ENCODE measurements around the gene FTO.
A peak's percentile ranks its signal among the peaks of the same experiment; 100 is the strongest.
"Not testable (repeated sequence)": the region's sequence is repeated elsewhere in the genome, so short reads cannot be mapped to it uniquely, and the experiment has no call there.

The FTO gene

DNA sequence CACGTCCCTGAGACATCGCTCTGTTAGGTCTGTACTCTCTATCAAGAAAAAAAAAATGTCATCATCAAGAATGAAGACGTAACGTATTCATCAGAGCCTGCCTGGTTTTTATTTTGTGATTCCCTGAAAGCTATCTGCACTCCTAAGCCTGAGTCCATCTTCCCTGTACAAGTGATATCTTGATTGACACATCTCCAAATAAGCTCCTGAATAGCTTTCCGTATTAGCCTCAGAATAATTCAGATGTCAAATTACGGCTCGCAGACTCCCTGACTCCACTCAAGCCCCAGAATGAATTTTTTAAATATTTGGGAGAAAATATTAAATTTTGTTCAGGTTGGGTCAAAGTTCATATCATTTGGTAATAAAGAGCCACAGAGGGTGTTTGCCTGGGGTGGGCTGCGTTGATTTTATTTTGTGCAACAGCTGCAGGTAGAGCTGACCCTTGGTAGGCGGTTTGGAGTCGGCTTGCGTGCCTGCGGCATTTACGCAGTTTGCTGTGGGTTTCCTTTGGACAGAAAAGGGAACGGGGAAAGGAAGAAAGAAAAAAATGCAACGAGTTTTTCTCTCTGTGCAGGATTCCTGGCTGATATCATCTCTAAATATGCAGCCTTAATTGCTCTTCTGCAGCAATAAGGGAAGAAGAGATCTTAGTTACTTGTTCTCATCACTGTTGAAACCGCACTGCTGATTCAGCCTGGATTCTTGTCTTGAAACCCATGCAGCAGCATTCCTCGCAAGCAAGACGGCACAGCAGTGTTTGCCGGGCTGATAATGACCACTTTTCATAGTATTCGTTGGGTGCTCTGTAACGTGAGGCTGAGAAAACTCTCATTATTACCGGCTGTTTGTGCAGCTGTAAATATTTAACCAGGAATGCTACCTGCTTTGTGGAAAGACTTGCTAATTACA is 467.9 kb downstream of the FTO start:
- DNase-seq, result no peak

DNA sequence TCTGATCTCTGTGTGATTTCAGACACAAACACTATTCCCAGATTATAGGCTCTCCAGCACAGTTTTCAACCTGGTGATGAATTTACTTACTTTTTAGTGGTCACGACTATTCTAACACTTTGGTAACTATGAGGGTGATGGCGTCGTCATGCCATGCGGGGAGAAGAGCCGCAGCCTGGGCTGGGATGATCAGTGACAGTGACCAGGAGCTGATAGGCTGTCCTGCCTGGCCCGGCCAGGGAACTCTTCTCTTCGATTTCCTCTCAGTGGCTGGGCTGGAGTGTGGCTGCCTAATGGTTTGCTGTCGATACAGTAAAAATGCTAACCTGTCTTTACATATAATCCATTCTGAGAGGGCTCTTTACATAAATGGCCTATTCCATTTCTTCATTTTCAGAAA is 469.5 kb downstream of the FTO start:
- DNase-seq, result no peak

DNA sequence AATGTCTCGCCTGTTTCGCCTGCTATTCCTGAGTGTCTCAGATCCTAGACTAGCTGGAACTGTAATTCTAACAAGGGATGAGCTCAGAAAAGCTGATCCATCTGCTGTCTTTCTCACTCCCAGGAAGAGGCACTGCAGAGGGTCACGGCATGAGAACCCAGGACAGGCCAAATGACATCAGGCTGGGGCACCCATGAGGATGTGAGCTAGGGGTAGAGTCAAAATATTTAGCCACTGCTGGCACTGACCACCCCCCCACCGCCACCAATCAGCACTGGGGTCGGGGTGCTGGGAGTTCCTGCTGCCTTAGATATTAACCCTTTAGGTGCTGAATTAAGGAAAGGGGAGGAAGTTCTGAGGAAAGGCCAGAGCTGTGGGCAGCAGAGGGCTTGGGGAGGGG is 470.2 kb downstream of the FTO start:
- DNase-seq, result no peak

DNA sequence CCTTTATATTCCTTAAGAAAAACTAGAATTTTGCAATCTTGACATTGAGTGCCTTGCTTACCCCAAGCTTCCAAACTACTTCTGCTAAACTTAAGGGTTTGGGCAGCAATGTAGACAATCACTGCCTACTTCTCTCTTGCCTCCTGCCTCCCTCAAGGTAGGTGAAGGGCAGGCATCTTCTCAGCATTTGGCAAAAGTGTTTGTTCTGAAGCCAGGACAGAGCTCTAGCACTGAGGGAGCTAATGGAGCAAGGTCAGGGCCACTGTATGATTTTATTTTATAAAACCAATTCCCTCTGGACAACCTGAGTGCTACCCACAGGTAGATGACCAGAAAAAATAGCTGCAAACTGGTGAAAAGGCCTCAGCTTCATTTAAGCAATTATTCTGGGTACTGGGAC is 470.8 kb downstream of the FTO start:
- DNase-seq, result no peak

DNA sequence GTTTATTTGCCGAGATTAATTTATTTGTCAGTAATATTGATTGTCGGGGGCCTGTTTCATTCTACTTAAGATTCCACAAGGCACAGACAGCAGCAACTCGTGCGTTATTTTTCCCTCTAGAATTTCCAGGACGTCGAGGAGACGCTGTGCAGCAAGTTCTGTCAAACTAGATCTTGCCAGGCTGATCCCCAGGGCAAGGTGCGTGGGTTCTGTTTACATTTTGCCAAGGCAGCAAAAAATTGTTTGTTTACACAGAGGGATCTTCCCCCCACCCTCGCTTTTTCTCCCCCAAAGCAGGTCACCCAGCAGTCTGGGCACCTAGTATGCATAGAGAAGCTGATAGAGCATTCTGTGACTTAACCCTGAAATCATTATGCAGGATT is 471.2 kb downstream of the FTO start:
- DNase-seq, result no peak

DNA sequence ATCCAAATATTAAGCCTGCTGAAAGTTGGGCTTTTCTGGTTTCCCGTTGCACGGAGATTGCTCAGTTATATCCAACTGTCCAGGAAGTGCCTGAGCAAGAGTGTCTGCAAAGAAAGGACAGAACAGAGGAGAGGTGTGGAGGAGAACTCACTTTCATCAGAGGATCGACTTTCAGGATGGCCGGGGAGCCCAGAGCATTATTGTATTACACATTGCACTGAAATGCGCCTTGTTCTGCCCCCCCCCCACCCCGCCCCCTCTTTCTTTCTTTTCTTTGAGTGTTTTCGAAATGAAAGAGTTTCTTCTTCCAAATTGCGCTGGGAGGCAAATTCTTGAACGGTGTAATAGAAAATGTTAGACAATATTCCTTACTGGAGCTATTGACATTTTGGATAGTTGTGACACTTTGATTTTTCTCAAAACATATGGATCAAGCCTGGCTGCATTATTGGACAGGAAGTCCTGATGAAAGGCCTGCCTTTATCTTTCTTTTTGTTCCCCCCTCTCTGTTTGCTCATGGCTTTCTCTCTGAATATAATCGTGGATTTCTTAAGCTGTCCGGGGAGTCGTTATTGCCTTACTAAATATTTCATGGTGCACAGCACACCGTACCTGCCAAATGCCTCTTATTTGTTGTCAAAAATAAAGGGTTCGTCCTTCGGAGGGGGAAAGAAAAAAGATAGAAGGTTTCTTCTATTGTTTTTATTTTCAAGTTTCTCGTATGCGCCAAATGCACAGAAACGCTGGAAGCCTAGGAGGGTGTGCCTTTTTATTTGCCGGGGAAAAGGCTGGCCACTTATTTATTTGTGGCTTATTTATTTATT is 471.8 kb downstream of the FTO start:
- no peak for DNase-seq

DNA sequence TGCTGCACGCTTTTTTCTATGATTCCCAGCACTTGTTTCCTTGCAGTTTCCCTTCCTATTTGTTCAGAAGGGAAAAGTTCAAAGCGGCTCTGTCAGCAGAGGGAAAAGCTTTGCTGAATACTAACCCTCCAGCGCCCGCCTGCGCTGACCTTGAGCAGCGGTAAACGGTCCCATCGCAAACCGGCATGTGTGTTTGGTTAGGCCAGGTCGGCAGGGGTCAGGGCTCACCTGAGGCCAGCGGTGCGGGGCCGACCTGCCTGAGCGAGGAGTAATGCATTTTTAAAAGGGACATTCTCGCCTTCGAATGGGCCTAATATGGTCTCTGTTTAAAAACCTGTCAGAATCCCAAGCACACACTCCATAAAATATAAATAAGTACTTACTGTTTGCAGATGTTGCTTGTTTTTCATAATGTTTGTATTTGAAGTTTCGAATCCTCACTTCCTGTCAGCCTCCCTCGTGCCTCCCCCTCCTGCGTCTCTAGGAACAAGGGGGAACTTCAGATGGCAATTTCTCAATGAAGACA is 472.5 kb downstream of the FTO start:
- peak; percentile 28 for DNase-seq

DNA sequence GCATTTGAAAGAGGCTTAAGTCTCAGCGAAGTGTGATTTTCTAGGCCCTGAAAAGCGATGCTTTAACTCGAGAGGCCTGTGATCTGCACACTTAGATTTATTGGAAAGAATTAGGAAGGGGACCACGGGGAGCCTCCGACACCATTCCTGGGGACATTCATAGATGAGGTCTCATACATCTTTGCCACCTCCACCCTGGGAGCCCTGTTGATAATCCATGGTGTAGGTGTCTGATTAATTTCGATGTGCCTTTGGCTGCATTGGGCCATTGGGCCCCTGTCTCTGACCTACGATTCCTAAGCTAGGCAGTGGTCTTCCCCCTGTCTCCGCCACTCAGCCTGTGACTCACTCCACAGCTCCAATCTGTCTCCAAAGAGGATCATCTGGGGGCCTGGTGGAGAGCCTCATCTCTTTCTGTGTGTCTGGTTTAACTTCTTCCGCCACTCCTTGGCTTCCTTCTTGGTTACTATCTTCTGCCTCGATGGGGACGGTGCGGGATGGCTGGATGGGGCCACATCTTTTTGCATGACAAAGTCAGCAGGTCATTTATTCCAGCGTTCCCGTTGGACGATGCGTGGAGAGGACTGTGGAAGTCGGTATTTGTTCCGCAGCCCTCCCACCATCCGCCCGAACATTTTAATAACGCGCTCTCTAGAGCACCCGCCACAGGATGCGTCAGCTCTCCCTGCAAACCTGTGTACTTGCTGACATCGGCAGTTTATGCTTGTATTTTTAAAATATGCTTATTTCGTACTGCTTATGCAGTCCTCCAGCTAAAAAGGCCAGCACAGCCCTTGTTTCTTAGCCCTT is 473.3 kb downstream of the FTO start:
- DNase-seq, result no peak

DNA sequence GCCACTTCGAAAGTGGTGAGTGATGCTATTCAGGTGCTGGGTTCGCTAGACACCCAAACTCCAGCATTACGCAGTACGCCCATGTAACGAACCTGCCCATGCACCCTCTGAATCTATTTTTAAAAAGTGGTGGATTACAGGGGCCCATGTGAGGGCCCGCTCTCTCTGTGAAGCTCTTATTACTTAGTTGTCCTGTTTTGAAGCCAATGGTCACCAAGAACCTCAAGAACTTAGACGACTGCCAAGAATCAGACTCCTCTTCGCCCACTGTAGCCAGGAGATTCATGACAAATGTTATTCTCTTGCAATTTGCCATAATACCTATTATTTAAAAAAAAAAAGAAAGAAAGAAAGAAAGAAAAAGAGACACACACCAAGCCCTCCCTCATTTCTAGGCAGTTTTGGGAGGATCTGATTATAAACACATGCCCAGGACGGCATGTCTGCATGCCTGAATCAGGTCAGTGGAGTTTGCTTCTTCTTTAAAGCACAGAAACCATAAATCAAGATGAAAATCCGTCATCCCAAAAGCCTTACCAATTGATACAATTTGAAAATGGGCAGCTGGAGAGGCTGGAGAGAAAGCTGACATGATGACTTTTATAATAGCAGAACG is 474.0 kb downstream of the FTO start:
- DNase-seq, result no peak

DNA sequence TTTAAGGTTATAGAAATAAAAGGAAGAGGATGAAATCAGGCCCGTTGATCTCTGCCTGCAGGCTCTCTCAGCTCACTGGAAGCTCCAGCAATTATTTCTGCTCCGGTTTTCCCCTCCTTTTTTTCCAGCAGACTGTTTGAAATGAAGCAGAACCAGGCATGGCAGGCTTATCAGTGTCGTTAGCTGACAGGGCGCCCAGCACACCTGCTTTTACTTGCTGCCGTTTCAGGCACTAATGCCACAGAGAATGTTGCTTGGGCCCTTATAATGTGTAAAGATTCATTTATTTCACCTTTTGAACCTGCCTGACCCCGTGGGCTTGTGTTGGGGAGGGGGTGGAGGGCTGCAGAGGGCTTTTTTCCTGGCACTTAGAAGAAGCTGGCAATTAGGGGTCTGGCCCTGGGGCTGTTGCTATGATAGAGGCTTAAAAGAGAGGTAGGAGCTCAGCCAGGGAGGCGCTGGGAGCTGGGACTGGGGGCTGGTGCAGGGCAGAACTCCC is 474.6 kb downstream of the FTO start:
- peak; percentile 38 for DNase-seq

DNA sequence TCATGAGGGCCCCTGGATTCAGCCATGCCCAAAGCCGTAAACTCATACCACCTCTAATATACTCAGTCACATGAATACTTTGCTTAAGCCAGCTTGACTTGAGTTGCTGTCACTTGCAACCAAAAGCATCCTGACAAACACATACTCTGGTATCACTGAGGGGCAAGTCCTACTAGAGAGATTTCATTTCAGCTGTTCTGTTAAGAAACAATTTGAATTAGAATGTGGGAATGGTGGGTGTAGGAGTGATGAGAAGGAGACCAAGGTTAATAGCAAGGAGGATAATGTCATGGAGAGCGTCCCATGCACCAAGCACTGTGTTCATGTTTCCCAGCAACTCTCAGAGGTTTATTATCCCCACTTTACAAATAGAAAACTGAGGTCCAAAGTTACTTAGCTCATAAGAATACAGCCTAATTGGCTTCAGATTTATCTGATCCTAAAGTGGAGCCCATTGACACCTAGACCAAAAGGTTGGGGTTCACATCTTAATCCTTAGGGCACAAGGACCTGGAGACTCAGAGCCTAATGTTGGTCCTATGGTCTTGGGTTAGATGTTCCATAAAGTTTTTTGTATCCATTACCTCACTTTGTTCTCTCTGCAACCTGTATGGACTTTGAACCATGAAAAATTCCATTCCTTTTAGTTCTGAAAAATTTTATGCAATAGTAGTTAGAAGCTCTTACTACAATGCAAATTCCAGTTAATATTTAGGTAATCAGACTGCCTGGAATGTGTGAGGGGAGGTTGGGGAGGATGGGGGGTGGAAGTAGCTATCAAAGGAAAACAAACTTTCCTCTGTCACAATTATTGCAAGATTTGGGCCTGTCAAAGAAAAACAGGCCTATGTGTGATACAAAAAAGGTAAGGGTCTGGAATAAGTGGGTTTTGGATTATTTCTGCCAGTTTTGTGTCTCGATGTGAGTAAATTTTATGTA is 476.7 kb downstream of the FTO start:
- no peak for DNase-seq

DNA sequence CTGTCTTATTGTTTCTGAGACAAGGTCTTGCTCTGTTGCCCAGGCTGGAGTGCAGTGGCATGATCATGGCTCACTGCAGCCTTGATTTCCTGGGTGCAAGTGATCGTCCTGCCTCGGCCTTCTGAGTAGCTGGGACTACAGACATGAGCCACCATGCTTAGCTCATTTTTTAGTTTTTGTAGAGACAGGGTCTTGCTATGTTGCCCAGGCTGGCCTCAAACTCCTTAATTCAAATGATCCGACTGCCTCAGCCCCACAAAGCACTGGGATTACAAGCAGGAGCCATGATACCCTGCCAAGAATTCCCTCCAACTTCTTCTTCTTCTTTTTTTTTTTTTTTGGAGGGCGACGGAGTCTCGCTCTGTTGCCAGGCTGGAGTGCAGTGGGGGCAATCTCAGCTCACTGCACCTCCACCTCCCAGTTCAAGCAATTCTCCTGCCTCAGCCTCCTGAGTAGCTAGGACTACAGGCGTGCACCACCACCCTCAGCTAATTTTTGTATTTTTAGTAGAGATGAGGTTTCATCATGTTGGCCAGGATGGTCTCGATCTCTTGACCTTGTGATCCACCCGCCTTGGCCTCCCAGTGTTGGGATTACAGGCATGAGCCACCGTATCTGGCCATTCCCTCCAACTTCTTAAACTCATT is 477.9 kb downstream of the FTO start:
- DNase-seq, result not testable (repeated sequence)

DNA sequence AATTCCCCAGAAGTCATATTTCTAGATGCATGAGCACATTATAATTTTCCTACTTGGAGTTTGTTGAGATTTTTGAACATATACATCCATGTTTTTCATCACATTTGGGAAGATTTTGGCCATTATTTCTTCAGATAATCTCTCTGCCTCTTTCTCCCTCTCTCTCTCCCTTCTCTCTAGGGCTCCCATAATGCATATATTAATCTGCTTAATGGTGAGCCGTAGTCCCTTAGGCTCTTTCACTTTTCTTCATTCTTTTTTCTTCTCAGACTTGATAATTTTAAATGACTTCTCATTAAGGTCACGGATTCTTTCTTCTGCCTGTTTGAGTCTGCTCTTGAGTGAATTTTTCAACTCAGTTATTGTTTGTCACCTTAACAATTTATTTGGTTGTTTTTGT is 481.1 kb downstream of the FTO start:
- DNase-seq, result no peak

DNA sequence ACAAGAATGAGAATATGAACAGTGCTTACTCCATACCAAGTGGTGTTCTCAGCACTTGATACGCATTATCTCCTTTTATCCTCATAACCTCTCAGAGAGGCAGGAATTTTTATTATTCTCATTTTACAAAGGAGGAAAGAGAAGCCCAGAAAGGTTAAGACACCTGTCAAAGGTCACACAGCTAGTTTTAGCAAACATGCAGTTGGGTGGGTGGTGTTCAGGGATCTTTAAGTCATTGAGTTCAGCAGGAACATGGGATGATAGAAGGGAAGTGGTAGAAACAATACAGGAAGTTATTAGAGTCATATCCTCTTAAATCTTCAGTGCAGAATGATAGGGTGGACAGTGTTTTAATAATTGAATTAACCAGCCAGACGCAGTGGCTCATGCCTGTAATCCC is 487.2 kb downstream of the FTO start:
- no peak for DNase-seq

DNA sequence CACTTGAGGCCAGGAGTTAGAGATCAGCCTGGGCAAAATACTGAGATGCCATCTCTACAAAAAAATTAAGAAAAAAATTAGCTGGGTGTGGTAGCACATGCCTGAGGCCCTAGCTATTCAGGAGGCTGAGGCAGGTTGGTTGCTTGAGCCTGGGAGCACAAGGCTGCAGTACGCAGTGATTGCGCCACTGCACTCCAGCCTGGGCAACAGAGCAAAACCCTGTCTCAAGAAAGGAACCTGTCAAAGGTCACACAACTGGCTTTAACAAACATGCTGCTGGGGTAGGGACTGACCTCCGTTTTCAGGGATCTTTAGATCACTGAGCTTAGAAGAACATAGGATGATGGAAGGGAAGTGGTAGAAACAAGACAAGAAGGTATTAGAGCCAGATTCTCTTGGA is 487.6 kb downstream of the FTO start:
- no peak for DNase-seq

DNA sequence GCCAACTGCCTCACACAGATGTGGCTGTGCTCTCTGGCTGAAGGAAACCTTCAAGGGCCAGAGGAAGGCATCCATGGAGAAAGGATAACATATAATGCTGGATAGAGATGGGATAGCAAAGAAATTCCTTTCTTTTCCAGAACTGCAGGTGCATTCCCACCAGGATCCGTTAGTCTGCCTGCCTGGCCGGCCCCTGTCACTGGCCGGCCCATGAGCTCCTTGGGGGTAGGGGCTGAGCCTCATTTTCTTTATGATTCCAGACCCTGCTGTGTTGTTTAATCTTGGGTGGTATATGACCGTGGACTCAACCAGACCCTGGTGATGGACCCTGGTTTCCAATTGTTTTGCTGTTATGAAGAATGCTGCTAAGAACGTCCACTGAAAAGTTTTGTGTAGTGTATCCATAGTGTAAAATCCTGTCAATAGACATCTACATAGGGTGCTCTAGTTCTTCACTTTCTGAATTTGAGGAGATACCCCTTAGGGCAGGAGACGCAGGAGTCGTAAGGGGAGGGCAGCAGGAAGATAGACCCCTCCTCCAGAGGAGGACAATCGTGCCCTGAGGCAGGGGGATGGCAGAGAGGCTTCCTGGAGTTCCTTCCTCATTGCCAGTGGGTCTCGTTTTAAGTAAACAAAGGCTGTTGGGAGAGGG is 489.2 kb downstream of the FTO start:
- DNase-seq, result no peak

DNA sequence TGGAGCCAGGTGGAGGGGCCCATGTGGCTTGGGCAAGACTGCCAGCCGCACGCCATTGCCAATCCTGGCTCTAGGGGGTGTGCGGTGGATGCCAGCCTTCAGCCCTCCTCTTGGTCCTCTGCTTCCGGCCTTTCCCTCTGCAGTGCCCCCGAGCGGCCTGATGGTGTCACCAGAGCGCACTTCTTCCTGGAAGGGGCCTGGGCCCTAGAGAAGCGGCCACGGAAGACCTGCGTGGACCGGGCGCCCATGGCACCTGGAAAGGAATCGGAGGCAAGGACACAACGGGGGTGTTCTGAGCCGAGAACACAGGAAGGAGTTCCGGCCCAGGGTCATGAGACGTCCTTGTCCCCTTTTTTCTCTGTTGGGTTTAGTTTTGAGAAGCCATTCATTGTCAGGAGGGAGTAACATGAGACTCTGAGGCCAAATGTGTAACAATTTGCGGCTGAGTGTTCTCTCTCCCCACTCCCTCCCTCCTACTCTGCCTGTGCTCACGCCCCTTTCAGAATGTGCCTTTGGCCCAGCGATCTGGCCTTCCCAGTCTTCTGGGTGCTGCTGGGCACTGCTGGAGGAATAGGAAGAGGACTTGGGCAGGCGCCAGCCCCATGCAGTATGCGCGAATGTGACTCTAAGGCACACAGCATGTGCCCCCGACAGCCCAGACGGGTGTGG is 489.8 kb downstream of the FTO start:
- DNase-seq, result peak; percentile 57

DNA sequence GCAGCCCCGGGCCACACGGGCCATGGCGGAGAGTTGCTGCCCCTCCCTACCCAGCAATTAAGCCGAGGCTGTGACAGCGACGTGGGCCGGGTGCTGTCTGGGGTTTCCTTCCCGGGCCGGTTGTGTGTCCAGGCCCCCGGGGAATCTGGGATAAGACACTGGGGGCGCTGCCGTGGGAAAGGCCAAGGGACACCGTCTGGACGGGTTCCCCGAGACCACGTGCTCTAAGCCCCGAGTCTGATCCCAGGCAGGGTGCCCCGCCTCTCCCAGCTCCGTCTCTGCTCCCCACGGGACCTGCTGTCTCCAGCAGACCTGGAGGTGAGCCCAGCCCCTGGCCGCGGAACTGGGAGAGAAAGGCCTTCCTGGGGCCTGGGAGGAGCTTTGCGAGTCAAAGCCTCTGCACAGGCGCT is 490.4 kb downstream of the FTO start:
- no peak for DNase-seq

DNA sequence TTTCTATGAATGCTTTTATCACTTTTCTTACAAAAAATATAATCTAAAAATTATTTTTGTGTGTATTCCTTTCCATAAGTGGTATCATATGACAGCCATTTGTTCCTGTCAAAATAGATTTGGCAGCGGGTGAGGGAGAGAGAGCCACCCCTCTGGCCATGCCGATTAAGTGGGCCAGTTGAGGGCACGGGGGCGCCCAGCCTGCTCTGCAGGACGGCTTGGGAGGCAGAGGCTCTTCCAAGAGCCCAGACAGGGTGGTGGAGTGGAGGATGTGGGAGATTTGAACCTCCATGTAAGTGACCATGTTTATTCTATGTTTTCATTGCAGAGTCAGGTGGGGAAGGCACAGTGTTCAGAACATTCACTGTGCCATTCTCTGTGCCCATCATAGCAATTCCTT is 493.8 kb downstream of the FTO start:
- no peak for DNase-seq

Measured in NCI-H510A (cell line).